CD8-positive, alpha-beta memory T cell (primary cell): ENCODE measurements around the gene SHISAL1. TPM values are rescaled to one million over a fixed set of nuclear protein-coding genes. Genes with fewer than 3 reads are reported as not detected.
A peak's percentile ranks its signal among the peaks of the same experiment; 100 is the strongest.

ENCODE experiments used
- CTCF ChIA-PET: fragments of 350-600 bp; sonication (Branson Sonifier 250); formaldehyde crosslinking; loops from one replicate; lab custom pipeline; 2021; ENCODE audit warnings: antibody characterized with exemption; lab: Charles Lee
- POLR2A ChIA-PET: fragments of 350-600 bp; sonication (Branson Sonifier 250); formaldehyde crosslinking; loops from one replicate; lab custom pipeline; 2021; ENCODE audit warnings: antibody characterized with exemption; lab: Charles Lee
- DNase-seq, 5 donors: peaks; one replicate each; pipeline versions ENCODE4 v3.0.0 to v3.0.0-alpha.2; 2020 to 2022; ENCODE audit warnings: mixed read lengths in 1 of 5
- H3K27ac ChIP-seq: one replicate; pipeline ENCODE4 v1.7.0; 2013; ENCODE audit warnings: low read depth, mild to moderate bottlenecking, low read length, moderate library complexity
- H3K27me3 ChIP-seq: 2 replicates; pipeline ENCODE4 v1.7.0; 2013; ENCODE audit warnings: low read length, mild to moderate bottlenecking; ENCODE audit not compliant: insufficient read depth, poor library complexity, severe bottlenecking
- H3K36me3 ChIP-seq: 2 replicates; pipeline ENCODE4 v1.7.0; 2013; ENCODE audit warnings: mild to moderate bottlenecking, low read length, moderate library complexity; ENCODE audit not compliant: insufficient read depth
- H3K4me1 ChIP-seq: 2 replicates; pipeline ENCODE4 v1.7.0; 2013; ENCODE audit warnings: mild to moderate bottlenecking, low read length, moderate library complexity; ENCODE audit not compliant: insufficient read depth
- H3K4me3 ChIP-seq: 2 replicates; pipeline ENCODE4 v1.7.0; 2013; ENCODE audit warnings: mild to moderate bottlenecking, low read length
- H3K9me3 ChIP-seq: 2 replicates; pipeline ENCODE4 v1.7.0; 2013; ENCODE audit warnings: mild to moderate bottlenecking, low read length
- H3K27ac Mint-ChIP-seq, 8 donors: one replicate each; pipeline ENCODE4 v1.8.0; 2020 to 2021; ENCODE audit warnings: mixed read lengths in 8 of 8, mild to moderate bottlenecking in 6 of 8, inconsistent platforms in 3 of 8, moderate library complexity in 3 of 8
- H3K27me3 Mint-ChIP-seq, 2 donors: one replicate each; pipeline ENCODE4 v1.8.0; 2020 to 2021; ENCODE audit warnings: mixed read lengths in 2 of 2, mild to moderate bottlenecking in 1 of 2, moderate library complexity in 1 of 2
- H3K36me3 Mint-ChIP-seq, 3 donors: one replicate each; pipeline ENCODE4 v1.8.0; 2020 to 2021; ENCODE audit warnings: mixed read lengths in 3 of 3, inconsistent platforms in 1 of 3, mild to moderate bottlenecking in 1 of 3
- H3K4me1 Mint-ChIP-seq, 3 donors: one replicate each; pipeline ENCODE4 v1.8.0; 2020 to 2021; ENCODE audit warnings: mixed read lengths in 3 of 3, inconsistent platforms in 1 of 3, mild to moderate bottlenecking in 1 of 3
- H3K4me3 Mint-ChIP-seq, 7 donors: one replicate each; pipeline ENCODE4 v1.8.0; 2020 to 2021; ENCODE audit warnings: mixed read lengths in 7 of 7, mild to moderate bottlenecking in 6 of 7, moderate library complexity in 4 of 7, inconsistent platforms in 2 of 7
- H3K9me3 Mint-ChIP-seq, 5 donors: one replicate each; pipeline ENCODE4 v1.8.0; 2020 to 2022; ENCODE audit warnings: mixed read lengths in 5 of 5, mild to moderate bottlenecking in 3 of 5, moderate library complexity in 2 of 5, inconsistent platforms in 1 of 5
- polyA plus RNA-seq: library from polyadenylated mRNA; unstranded; fragments of 300-500 nt; fragmentation: Illumina TruSeq; gene quantifications from one replicate; pipeline ENCODE4 v1.2.3, GENCODE V29; 2021
- total RNA-seq, 2 experiments: library from RNA; stranded (reverse); gene quantifications; one replicate each; pipeline ENCODE4 v1.2.3, GENCODE V29; 2021

SHISAL1 gene
- total and polyA plus RNA-seq, 3 experiments from 2014 or later, result not detected

DNA sequence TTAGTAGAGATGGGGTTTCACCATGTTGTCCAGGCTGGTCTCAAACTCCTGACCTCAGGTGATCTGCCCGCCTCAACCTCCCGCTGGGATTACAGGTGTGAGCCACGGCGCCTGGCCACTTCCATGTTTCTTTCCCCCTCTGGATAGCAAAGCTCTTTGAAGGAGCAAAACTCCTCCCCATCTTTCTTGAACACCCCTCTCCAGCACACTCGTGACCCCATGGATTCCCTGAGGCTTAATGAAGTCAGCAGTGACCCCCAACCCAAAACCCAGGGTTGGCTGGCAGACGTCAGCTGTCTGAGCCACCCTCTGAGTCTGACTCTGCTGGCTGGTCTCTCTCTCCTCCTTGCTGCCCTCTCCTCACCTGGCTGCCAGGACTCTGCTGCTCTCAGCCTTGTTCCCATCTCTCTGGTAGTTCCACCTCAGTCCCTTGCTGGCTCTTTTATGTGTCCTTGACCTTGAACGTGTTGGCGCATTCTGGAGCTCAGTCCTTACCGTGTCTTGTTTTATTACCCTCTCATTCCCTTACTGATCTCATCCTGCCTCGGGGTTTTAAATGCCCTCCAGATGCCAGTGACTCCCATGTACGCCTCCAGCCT lies 87.6 kb downstream of the SHISAL1 start:
- H3K4me1 ChIP-seq, result no peaks in the 10 kb centered on the region
- no peak overlapping the region for H3K4me3 Mint-ChIP-seq
- no peak overlapping the region for H3K27ac ChIP-seq
- POLR2A ChIA-PET, result no interaction called here
- H3K36me3 ChIP-seq, result no peaks in the 10 kb centered on the region
- H3K9me3 ChIP-seq, result no peaks in the 10 kb centered on the region
- no peak for DNase-seq
- no peaks in the 10 kb centered on the region for H3K27me3 ChIP-seq
- H3K27me3 Mint-ChIP-seq, result peaks cover 25 to 29% of the 10 kb centered on the region in 2 donors
- CTCF ChIA-PET, result no interaction called here
- peaks cover 4 to 18% (median 13%) of the 10 kb centered on the region in 5 donors for H3K9me3 Mint-ChIP-seq
- no peak overlapping the region for H3K4me3 ChIP-seq
- no peak overlapping the region for H3K27ac Mint-ChIP-seq
- peaks cover 0 to 6% (median 0%) of the 10 kb centered on the region in 3 donors for H3K36me3 Mint-ChIP-seq
- no peaks in the 10 kb centered on the region for H3K4me1 Mint-ChIP-seq

DNA sequence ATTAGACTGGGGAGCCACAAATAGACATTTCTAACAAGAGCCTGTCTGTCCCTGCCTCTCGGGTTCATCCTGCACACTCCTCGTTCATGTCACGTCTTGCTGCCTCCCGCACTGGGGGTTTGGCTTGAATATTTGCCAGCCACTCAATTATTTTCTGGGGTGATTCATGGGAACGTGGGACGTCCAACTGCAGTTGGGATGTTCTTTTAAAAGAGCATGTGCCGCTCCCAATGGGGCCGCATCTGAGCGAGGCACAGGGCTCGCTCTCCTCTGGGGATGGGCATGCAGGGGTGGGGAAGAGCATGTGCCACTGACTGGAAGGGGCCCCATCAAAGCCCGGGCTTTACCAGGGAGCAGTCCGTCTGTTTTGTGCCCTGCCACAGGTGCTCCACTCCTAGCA lies 88.6 kb downstream of the SHISAL1 start:
- Mint-ChIP-seq H3K27ac (peak overlapping the region in 1 of 8 donors; percentile 43), H3K36me3 (peaks cover 0 to 6% (median 0%) of the 10 kb centered on the region in 3 donors), H3K4me1 (no peaks in the 10 kb centered on the region), H3K4me3 (no peak overlapping the region), H3K27me3 (peaks cover 25% of the 10 kb centered on the region in 2 donors), H3K9me3 (peaks cover 0 to 15% (median 10%) of the 10 kb centered on the region in 5 donors)
- DNase-seq, result no peak
- Histone ChIP-seq H3K4me1 (no peaks in the 10 kb centered on the region), H3K4me3 (no peak overlapping the region), H3K27ac (no peak overlapping the region), H3K9me3 (no peaks in the 10 kb centered on the region), H3K36me3 (no peaks in the 10 kb centered on the region), H3K27me3 (no peaks in the 10 kb centered on the region)
- ChIA-PET POLR2A (no interaction called here), CTCF (no interaction called here)

DNA sequence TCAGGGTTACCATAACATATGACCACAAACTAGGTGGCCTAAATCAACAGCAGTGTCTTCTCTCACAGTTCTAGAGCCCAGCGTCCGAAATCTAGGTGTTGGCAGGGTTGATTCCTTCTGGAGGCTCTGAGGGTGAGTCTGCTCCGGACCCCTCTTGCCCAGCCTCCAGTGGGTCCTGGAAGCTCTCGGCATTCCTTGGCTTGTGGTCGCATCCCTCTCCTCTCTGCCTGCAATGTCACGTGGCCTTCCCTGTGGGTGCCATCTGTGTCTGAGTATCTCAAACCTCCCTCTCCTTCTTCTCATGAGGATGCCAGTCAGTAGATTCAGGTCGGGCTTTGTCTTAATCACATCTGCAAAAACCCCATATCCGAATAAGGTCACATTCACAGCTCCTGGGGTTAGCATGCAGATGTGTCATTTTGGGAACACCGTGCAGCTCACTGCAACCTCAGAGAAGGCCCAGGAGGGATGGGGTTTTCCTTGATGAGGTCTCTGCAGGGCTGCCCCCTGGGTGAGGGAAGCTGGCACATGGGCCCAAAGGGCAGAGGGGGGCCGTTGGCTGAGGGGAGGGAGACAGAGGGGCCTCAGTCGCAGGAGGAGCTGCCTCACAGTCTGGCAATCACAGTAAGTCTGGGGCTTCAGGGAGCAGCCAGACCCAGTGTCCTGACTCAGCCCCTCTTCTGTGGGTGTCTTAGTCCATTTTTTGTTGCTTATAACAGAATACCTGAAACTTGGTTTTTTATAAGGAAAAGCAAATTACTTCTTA lies 90.9 kb downstream of the SHISAL1 start:
- ChIA-PET CTCF (no interaction called here), POLR2A (no interaction called here)
- H3K27me3 Mint-ChIP-seq, result peaks cover 15 to 18% of the 10 kb centered on the region in 2 donors
- Histone ChIP-seq H3K27me3 (no peaks in the 10 kb centered on the region), H3K36me3 (no peaks in the 10 kb centered on the region), H3K27ac (no peak overlapping the region), H3K4me3 (no peak overlapping the region), H3K4me1 (no peaks in the 10 kb centered on the region), H3K9me3 (no peaks in the 10 kb centered on the region)
- no peak overlapping the region for H3K4me3 Mint-ChIP-seq
- peaks cover 0 to 1% (median under 1%) of the 10 kb centered on the region in 5 donors for H3K9me3 Mint-ChIP-seq
- no peaks in the 10 kb centered on the region for H3K36me3 Mint-ChIP-seq
- DNase-seq, result no peak
- no peak overlapping the region for H3K27ac Mint-ChIP-seq
- H3K4me1 Mint-ChIP-seq, result no peaks in the 10 kb centered on the region

DNA sequence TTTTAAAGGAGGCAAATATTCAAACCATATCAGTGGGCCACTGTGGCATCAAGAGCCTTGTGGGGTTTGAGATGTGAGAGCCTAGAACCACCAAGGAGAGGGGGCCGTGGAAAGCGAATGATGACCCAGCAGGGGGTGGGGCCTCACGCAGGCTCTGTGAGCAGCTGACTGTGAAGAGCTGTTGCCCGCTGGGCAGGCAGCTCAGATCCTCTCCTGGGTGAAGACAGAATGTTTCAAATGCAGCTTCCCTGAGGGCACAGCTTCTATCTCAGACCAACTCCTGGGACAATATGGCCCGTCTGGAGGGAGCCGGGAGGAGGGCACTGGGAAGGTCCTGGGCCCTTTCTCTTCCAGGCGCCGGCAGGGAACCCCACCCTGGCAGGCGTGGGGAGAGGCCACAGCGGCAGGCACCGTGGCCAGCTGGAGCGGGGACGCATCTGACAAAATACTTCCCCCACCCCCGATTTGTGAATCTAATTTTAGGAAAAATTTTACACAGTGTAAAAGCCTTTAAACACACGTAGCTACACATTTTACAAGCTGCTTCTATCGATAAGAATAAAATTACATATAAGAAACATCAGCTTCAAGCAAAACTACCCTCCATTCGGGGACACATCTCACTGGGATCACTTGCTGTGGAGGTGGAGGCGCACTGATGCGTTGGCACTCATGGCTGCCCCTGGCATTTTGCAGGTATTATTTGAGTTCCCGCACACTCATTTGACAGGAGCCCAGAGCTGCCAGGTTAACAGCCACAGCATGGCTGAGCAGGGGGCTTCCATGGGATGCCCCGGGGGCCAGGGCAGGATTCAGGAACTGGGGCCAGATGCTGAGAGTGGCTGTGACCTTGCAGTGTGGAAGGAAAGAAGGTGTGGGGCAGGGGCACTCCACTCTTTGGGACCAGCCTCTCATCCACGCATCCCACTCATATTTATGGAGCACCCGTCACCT lies 91.7 kb downstream of the SHISAL1 start:
- Histone ChIP-seq H3K4me1 (no peaks in the 10 kb centered on the region), H3K4me3 (no peak overlapping the region), H3K27me3 (no peaks in the 10 kb centered on the region), H3K9me3 (no peaks in the 10 kb centered on the region), H3K27ac (no peak overlapping the region), H3K36me3 (no peaks in the 10 kb centered on the region)
- Mint-ChIP-seq H3K9me3 (peaks cover 0 to 2% (median 0%) of the 10 kb centered on the region in 5 donors), H3K27me3 (peaks cover 9 to 12% of the 10 kb centered on the region in 2 donors), H3K36me3 (no peaks in the 10 kb centered on the region), H3K4me1 (no peaks in the 10 kb centered on the region), H3K27ac (no peak overlapping the region), H3K4me3 (no peak overlapping the region)
- no peak for DNase-seq
- ChIA-PET POLR2A (no interaction called here), CTCF (no interaction called here)

GRCh38 chr22:44219101-44219870 lies 93.5 kb downstream of the SHISAL1 start:
- no peak overlapping the region for H3K27ac ChIP-seq
- Mint-ChIP-seq H3K4me1 (no peaks in the 10 kb centered on the region), H3K27me3 (peaks cover 0 to 5% of the 10 kb centered on the region in 2 donors), H3K4me3 (no peak overlapping the region), H3K27ac (no peak overlapping the region), H3K9me3 (peaks cover 0 to 3% (median 0%) of the 10 kb centered on the region in 5 donors), H3K36me3 (peaks cover 0 to 3% (median 0%) of the 10 kb centered on the region in 3 donors)
- H3K4me3 ChIP-seq, result no peak overlapping the region
- no peaks in the 10 kb centered on the region for H3K27me3 ChIP-seq
- no peaks in the 10 kb centered on the region for H3K9me3 ChIP-seq
- ChIA-PET CTCF (no interaction called here), POLR2A (no interaction called here)
- no peaks in the 10 kb centered on the region for H3K36me3 ChIP-seq
- DNase-seq, result no peak
- H3K4me1 ChIP-seq, result no peaks in the 10 kb centered on the region

DNA sequence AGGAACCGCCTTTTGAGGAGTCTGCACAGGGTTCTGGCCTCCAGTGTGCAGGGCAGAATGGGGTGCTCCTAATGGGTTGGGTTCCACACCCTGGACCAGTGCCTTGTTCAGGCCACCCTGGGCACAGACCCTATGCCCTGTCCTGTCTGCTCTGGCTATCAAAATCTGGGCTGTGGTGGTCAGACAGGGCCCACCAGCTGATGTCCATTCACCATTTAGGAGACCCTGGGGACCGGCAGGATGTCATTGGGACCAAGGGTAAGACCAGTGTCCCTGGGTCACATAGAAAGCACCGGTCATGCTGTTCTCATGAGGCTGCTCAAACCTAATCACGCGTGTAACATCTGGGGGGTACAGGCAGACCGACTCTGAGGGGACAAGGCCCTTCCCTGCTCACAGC lies 94.7 kb downstream of the SHISAL1 start:
- no peaks in the 10 kb centered on the region for H3K4me1 Mint-ChIP-seq
- H3K27me3 Mint-ChIP-seq, result peaks cover 0 to 1% of the 10 kb centered on the region in 2 donors
- no peak overlapping the region for H3K27ac ChIP-seq
- H3K27ac Mint-ChIP-seq, result no peak overlapping the region
- H3K36me3 Mint-ChIP-seq, result peaks cover 0 to 3% (median 0%) of the 10 kb centered on the region in 3 donors
- no peaks in the 10 kb centered on the region for H3K4me1 ChIP-seq
- POLR2A ChIA-PET, result no interaction called here
- H3K36me3 ChIP-seq, result no peaks in the 10 kb centered on the region
- no peak for DNase-seq
- no peaks in the 10 kb centered on the region for H3K9me3 ChIP-seq
- peaks cover 0 to 3% (median 0%) of the 10 kb centered on the region in 5 donors for H3K9me3 Mint-ChIP-seq
- CTCF ChIA-PET, result no interaction called here
- no peaks in the 10 kb centered on the region for H3K27me3 ChIP-seq
- H3K4me3 ChIP-seq, result no peak overlapping the region
- H3K4me3 Mint-ChIP-seq, result no peak overlapping the region

GRCh38 chr22:44217346-44217745 lies 95.4 kb downstream of the SHISAL1 start:
- Mint-ChIP-seq H3K27me3 (peaks cover 0 to 1% of the 10 kb centered on the region in 2 donors), H3K4me3 (no peak overlapping the region), H3K9me3 (peaks cover 0 to 3% (median 0%) of the 10 kb centered on the region in 5 donors), H3K27ac (peak overlapping the region in 1 of 8 donors; percentile 26), H3K36me3 (peaks cover 0 to 3% (median 0%) of the 10 kb centered on the region in 3 donors), H3K4me1 (no peaks in the 10 kb centered on the region)
- Histone ChIP-seq H3K9me3 (no peaks in the 10 kb centered on the region), H3K27ac (no peak overlapping the region), H3K36me3 (no peaks in the 10 kb centered on the region), H3K27me3 (no peaks in the 10 kb centered on the region), H3K4me1 (no peaks in the 10 kb centered on the region), H3K4me3 (no peak overlapping the region)
- DNase-seq, result no peak
- POLR2A ChIA-PET, result no interaction called here
- CTCF ChIA-PET, result no interaction called here
